Midbrain (tissue), 1 donor: ENCODE data around the gene FLNB.

Source experiments
- DNase-seq: peaks from one replicate; lab custom pipeline; 2025; lab: John Stamatoyannopoulos, UW

Gene FLNB

DNA sequence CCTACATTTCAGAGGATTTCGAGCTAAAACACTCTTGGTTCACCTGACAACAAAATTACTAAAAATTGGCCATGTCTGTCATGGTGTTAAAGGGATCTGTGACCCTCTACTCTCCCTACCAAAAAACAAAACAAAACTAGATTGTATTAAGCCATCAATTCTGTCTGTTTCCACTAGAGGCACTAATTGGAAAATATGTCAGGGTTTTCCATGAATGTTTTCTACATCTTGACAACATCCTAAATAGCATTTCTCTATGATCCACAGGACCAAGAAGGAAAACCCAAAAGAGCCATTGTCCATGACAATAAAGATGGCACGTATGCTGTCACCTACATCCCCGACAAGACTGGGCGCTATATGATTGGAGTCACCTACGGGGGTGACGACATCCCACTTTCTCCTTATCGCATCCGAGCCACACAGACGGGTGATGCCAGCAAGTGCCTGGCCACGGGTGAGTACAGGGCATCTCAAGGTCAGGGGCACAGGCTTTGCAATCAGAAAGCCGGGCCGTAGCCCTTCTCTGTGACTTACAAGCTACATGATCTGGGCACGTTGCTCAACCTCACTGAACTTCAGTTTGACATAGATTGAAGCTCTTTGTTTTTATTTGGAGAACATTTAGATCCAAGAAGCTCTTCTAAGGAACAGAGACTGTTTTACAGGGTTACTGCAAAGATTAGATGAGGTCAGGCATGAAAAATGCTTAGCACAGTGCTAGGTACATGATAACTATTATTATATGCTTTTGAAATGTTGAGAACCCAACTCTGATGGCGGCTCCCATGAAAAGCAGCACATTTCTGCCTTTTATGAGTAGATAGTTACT, 127.7 kb downstream of the FLNB start:
- no peak for DNase-seq

DNA sequence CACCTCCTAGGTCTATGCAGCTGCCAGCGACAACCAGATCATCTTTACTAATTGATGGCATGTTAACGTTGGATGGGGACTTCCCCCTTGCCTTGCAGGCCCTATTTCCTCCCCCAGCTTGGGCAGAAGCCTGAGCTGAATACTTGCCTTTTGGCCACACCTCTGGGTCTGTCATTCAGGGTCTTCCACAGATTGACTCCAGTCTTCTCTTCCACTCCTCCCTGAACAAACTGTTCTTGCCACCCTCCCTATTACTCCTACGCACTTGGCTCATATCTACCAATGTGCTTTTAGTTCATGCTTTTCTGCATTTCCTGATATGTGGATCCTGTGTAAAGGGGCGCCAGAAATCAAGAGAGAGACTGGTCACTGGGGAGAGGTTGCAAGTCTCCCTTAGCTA, 129.1 kb downstream of the FLNB start:
- DNase-seq = no peak

DNA sequence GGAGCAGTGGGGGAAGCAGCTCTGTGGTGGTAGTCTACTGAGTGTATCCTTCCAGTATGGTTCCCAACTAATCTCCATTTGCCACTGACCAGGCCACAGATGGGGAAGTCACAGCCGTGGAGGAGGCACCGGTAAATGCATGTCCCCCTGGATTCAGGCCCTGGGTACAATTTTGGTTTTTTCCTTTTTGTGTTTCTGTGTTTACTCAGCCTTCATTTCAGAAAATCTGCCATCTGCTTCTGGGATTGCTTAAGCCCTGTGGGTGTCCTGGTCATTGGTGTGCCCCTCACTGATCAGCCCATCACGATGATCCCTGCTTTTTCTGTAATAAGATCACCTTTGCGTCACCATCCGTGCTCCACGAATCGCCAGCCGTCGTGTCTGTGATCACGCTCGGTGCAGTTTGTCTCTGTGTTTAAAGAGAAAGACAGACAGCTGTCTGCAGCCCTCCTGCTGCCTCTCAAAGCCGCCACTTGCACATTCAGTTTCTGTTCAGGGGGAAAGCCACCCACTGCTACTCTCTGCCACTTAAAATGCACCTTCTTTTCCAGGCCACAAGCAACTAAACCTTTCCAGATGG, 133.6 kb downstream of the FLNB start:
- DNase-seq = no peak

DNA sequence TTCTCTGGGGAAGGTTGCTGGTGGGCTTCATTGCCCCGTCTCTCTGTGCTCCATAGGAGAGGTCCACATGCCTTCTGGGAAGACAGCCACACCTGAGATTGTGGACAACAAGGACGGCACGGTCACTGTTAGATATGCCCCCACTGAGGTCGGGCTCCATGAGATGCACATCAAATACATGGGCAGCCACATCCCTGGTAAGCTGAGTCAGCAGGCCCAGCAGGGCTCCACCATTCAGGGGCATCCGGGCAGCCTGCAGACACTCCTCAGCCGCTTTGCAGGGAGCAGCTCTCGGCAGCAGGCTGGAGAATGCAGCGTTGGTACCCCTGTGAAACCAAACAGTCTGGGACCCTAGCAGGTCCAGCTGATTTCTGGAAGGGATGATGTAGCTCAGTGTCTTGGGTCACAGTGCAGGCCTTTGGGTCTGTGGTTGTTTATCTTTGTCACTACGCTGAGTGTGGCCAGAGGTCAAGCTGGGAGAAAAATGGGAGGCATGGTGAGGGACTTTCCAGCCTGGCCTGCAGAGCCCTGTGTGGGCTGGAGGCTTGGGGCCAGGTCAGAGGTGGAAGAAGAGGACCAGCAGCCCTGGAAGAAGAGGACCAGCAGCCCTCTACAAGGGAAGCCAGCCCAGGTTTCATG, 135.3 kb downstream of the FLNB start:
- no peak for DNase-seq

DNA sequence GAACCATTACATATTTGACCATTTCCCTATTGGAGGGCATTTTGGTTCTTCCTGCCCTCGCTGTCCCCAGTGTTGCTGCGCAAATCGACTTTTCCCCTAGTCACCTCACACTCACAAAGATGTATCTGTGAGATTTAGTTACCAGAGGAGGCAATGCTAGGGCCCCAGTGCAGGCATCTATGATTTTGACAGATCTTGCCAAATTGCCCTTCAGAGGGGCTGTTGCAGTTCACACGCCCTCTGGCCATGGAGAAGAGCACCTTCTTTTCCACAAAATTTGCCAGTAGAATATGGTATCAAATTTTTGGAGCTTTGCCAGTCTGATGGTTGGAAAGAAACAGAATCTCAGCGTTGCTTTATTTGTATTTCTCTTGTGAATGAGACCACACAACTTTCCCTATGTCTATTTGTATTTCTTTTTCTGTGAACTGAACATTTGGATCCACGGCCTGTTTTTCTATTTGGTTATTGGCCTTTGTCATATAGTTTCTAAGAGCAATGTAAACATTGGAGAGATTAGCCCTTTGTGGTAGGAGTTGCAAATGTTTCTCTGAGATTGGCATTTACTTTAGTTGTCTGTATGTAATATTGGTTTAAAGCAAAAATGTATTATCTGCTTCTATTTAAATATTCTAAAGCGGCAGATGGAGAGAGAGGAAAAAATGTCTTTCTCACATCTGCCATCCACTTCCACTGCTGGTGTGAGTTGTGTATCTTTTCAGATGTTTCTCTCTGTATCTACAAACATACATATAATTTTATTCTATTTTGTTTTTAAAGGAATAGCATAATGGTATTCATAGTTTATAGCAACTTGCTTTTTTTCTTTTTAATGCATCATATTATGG, 136.5 kb downstream of the FLNB start:
- DNase-seq = no peak

DNA sequence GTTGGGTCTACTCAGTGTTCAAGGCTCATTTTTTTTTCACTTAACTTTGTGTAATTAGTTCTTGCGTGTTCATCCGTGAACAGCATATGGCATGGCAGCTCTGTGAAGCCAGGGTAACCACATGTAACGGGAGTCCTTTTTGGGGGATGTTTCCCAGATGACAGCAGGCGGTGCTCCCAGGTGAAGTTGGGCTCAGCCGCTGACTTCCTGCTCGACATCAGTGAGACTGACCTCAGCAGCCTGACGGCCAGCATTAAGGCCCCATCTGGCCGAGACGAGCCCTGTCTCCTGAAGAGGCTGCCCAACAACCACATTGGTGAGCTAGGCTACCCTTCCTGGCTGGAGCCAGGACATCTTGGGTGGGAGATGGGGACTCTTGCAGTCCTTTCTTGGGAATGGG, 139.8 kb downstream of the FLNB start:
- no peak for DNase-seq

DNA sequence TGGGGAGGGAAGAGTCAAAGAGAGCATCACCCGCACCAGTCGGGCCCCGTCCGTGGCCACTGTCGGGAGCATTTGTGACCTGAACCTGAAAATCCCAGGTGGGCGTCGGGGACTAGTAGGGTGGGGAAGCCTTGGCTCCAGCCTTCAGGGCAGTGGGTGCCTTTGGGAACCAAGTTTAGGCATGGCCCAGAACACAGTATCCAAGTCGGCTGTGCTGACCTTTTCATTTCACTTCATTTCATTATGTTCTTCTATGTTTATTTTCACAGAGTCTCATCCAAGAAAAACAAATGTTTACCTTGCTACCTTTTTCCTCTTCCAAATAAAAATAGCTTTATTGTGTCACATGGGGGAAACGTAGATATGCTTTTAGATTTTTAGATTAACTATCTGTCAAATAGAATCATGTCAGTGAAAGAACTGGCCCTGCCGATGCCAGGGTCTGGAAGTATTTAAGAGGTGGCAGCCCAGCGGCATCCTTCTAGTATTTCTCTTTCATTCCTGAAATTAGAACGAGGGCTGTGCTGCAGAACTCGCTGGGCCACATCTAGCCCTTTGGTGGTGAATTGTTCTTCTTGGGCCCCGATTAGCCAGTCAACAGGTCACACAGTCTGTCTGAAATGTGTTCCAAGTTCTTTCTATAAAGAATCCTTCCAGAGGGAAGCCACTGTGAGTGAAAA, 142.0 kb downstream of the FLNB start:
- no peak for DNase-seq

DNA sequence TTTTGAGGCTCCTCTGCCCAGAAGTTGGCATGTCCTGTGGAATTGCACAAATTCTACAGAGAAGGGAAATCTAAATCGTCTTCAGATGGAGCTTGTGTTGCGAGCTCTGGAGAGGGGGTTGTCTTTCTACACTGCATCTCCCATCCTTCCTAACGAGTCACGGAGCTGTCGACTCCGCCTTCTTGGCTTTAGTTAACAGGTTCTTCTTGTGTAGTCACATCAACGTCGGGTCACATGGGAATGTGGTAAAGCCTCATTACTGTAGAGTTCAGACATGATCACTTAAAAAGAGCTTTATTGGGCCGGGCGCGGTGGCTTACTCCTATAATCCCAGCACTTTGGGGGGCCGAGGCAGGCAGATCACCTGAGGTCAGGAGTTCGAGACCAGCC, 142.6 kb downstream of the FLNB start:
- DNase-seq = no peak

DNA sequence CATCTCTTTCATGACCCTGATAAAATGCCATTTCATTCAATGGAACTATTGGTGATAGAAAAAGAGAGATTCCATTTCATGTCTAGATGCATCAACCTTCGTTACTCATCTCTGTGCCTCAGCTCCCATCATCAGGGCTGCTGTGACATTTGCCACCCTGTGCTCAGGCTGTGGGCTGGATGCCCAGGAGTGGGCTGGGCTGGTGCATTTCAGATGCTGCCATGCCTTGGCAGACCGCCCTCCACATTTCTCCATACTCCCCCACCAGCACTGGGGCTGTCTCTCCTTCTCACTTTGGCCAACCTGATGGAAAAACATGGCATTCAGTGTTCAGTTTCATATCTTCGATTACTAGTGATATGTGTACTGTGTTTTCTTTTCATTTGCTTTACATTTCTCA, 143.4 kb downstream of the FLNB start:
- DNase-seq = peak; percentile 61

DNA sequence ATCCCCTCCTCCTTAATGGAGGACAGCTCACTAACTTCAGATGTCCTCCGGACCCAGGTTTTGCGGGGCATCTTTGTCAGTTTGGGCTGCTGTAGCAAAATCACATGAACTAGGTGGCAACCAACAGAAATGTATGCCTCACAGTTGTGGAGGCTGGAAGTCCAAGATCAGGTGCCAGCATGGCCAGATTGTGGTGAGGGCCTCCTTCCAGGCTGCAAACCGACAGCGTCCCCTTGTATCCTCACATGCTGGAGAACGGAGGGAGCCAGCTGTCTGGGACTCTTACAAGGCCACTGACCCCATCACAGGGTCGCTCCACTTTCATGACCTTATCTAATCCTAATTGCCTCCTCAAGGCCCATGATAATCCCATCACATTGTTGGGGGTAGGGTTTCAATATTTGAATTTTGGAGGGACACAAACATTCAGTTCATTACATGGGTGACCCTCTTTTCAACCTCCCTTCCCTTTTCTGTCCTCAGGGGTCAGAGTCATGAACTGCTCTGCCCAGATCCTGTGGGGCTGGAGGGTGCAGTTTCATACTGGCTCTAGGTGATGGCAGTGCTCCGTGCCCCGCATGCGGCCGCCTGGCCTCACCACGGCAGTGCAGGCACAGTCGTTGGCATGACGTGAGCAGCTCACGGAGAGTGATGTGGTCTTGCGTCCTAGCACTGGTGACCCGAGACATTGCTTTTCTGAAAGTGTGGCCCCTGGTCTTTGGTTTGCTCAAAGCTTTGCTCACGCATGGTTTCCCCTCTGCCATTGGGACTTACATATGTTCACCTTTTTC, 144.2 kb downstream of the FLNB start:
- DNase-seq = no peak

DNA sequence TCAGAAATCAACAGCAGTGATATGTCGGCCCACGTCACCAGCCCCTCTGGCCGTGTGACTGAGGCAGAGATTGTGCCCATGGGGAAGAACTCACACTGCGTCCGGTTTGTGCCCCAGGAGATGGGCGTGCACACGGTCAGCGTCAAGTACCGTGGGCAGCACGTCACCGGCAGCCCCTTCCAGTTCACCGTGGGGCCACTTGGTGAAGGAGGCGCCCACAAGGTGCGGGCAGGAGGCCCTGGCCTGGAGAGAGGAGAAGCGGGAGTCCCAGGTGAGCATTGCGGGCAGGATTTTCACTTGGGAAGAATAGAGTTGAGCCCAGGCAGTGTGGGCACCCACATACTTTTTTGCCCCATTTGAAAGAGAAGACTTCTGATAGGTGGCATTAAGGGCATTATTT, 145.1 kb downstream of the FLNB start:
- DNase-seq = no peak

DNA sequence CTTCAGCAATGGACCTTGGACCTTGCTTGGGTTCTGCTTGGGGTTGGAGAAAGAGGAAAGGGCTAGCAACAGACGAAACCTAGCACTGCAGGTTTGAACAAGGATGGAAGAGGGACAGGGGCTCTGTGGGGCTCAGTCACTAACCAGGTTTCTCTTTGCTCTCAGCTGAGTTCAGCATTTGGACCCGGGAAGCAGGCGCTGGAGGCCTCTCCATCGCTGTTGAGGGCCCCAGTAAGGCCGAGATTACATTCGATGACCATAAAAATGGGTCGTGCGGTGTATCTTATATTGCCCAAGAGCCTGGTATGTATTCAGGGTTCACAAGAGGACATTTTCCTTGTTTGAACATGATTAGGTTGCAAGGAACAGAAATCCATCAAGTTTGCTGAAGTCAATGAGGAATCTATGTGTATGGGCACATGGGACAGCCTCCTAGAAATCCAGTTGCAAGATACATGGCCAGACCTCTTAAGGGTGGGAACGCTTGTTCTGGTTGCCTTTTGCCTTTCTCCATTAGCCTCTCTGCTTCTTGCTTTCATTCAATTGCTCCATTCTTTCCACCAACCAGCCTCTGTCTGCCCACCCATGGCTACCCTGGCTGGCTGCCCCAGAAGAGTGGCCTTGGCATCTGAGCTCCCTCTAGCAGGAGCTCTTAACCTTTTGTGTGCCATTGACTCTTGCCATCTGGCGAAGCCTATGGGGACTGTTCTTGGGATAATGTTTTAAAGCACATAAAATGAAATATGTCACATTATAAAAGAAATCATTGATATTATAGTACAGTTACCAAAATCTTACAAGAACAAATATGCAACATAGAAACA, 146.6 kb downstream of the FLNB start:
- DNase-seq = no peak

DNA sequence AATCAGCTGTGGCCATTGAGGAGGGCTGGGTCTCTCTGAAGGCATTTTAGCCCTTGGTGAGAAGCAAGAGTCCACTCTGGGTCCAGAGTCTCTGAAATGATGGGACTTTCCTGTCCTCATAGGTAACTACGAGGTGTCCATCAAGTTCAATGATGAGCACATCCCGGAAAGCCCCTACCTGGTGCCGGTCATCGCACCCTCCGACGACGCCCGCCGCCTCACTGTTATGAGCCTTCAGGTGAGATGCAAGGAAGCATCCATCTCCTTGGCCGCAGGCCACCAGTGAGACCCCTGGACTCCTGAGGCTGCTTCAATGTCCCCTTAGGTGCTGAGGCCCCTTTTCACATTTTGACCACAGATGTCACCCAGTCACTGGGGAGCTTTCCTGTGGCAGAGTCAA, 147.6 kb downstream of the FLNB start:
- DNase-seq = no peak

DNA sequence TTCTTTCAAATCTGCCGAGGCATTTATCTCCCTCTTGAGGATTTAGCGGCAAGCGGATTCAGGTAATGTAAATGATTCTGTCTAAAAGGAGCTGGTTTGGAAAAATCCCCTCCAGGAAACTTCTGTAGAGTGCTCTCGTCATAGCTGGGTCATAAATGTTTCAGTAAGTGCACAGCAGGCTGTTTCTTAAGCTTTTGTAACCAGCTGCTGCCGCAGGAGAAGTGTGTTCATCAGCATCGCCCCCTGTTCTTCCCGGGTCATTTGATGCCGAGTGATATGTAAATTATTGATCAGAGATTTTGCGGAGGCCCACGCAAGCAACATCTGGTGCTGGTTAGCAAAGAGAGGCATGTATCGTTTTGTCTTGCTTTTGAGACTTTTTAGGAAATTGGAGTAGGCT, 149.5 kb downstream of the FLNB start:
- DNase-seq = no peak

DNA sequence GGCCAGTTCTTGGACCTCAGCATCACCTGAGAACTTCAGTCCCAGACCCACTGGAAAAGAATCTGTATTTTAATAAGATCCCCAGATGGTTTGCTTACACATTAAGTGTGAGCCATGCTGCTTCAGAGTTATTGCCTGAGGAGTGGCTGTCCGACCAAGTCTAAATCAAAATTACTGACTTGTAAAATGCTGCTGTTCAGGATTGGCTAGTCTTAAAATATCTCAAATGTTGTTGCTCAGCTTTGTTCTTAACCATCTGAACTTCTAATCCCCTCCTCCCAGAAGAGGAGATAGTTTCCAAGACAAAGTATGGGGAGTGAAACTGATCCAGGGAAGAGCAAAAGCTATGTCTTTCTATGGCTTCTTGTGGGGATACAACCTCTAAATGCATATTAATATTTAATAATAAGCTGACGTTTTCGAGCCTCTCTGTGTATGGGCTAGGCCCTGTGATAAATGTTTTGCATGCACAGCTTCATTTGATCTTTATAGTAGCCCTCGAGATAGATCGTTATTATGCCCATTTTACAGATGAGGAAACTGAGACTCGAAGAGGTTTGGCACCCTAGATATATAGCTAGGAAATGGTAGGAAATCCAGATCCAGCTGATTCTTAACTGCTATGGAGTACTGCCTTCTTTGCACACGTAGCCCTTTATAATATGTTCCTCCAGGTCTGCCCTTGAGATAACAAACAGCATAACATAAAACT, 150.4 kb downstream of the FLNB start:
- no peak for DNase-seq

DNA sequence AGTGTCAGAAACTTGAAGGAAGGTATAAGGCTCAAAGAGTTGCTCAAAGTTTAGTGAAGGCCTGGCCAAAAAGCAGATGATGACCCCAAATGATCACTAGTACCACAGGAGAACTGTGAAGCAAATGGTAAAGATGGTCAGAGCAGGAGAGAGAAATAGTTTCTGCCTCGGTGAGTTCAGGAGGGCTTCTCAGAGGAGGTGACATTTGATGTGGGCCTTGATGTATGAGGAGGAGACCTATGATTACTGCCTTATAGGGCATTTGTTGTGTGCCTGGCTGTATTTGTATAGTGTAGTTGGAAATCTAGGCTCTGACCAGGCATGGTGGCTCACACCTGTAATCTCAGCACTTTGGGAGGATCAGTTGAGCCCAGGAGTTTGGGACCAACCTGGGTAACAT, 152.2 kb downstream of the FLNB start:
- DNase-seq = no peak

DNA sequence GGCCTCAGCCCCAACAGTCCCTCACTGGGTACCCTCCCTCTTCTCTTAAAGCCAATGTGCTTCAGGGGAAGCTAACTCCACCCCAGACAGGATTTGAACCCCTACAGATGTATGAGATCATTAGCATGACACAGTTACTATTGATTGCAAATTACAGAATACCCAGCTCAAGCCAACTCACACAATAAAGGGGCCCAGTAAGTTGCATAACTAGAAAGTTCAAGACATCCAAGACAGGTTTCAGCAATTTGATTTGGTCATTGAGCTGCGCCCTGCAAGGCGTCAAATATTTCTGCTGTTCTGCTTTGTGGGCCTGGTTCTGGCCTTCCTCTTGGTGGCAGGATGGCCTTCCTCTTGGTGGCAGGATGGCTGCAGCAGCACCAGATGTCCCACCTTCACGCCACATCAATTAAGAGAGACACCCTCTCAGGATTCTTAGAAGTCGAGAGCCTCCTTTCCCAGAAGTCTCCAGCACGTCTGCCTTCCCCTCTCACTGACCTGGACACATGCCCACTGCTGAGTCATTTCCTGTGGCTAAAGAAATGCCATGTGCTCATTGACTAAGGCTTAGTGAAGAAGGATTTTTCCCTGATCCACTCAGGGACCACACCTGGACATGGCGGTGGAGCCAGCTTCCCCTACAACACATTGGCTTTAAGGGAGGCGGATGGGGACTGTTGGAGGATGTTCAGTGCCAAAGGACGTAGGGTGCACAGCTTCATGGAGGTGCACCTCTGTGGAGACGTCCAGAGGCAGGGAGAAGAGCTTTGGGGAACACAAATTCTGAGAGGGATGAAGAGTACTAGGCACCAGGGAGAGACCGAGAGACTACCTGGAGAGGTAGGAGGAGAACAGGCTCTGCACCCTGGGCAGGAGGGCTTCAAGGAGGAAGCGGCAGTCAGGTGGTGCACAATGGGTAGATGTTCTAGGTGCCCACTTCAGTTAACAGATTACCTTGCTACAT, 153.5 kb downstream of the FLNB start:
- no peak for DNase-seq

DNA sequence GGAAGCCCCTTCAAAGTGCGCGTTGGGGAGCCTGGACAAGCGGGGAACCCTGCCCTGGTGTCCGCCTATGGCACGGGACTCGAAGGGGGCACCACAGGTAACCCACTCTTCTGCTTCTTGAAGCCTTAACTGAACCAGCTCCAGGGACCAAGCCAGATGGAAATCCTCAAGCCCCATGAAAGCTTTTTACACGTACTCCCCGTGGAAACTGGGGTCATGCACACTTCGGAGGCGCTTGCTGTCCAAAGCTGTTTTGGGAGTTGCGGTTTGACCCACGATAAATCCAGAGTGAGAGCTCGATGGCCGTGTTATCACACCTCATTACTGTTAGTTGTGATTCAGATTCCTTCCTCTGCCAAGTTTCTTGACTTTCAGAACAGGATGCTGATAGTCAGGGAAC, 155.0 kb downstream of the FLNB start:
- no peak for DNase-seq
